Karpas-422 (cell line): Measurements from ENCODE around the gene ANKRD63. TPM values are rescaled to one million over a fixed set of nuclear protein-coding genes. Genes with fewer than 3 reads are reported as not detected.

ENCODE experiments used
- DNase-seq: peaks from one replicate; pipeline ENCODE4 v3.0.0-alpha.2; 2015
- H2AFZ ChIP-seq: fragments of 200-600 bp; sonication (generic); 2 replicates; pipeline ENCODE4 v1.6.1; 2014; ENCODE audit warnings: antibody characterized with exemption, low read length, mixed read lengths
- H3K27ac ChIP-seq: fragments of 200-600 bp; sonication (generic); 2 replicates; pipeline ENCODE4 v1.5.1; 2014; ENCODE audit warnings: mild to moderate bottlenecking, low read length, moderate library complexity
- H3K27me3 ChIP-seq: fragments of 200-600 bp; sonication (generic); 2 replicates; pipeline ENCODE4 v1.6.1; 2014; ENCODE audit warnings: low read length, mixed read lengths
- H3K36me3 ChIP-seq: fragments of 200-600 bp; sonication (generic); 2 replicates; pipeline ENCODE4 v1.6.1; 2014; ENCODE audit warnings: low read length, mixed read lengths; ENCODE audit not compliant: insufficient read depth
- H3K4me1 ChIP-seq: fragments of 200-600 bp; sonication (generic); 2 replicates; pipeline ENCODE4 v1.6.1; 2014; ENCODE audit warnings: mild to moderate bottlenecking, low read length, mixed read lengths
- H3K4me2 ChIP-seq: fragments of 200-600 bp; sonication (generic); 2 replicates; pipeline ENCODE4 v1.6.1; 2014; ENCODE audit warnings: low read length, low read depth, mild to moderate bottlenecking; ENCODE audit not compliant: poor library complexity, severe bottlenecking
- H3K4me3 ChIP-seq: fragments of 200-600 bp; sonication (generic); 2 replicates; pipeline ENCODE4 v1.5.1; 2014; ENCODE audit warnings: mild to moderate bottlenecking, antibody characterized with exemption, low read length, mixed read lengths
- H3K79me2 ChIP-seq: fragments of 200-600 bp; sonication (generic); 2 replicates; pipeline ENCODE4 v1.6.1; 2014; ENCODE audit warnings: mild to moderate bottlenecking, low read length, mixed read lengths
- H3K9ac ChIP-seq: fragments of 200-600 bp; sonication (generic); 2 replicates; pipeline ENCODE4 v1.6.0; 2014; ENCODE audit warnings: low read length
- H3K9me2 ChIP-seq: fragments of 200-600 bp; sonication (generic), shearing (Covaris generic); replicated peaks from 2 replicates; pipeline ENCODE4 v1.6.0; 2014; ENCODE audit warnings: mild to moderate bottlenecking, low read length, moderate library complexity; ENCODE audit not compliant: insufficient read depth
- H3K9me3 ChIP-seq: fragments of 300-700, 200-600 bp; sonication (generic); 2 replicates; pipeline ENCODE4 v1.6.1; 2014; ENCODE audit warnings: low read length, mixed read lengths
- H4K20me1 ChIP-seq: fragments of 200-600 bp; sonication (generic); 2 replicates; pipeline ENCODE4 v1.6.1; 2014; ENCODE audit warnings: mild to moderate bottlenecking, antibody characterized with exemption, low read length, low read depth; ENCODE audit not compliant: insufficient read depth
- total RNA-seq: library from RNA; depleted of rRNA; stranded (reverse); fragments of >200 nt; shearing (Covaris generic); gene quantifications from 2 replicates; pipeline ENCODE4 v1.2.3, GENCODE V29; 2014; ENCODE audit warnings: low replicate concordance

The ANKRD63 gene
- total RNA-seq, 1 experiment from 2014 or later, result not detected

GRCh38 chr15:40290545-40290917 is 7.7 kb upstream of the ANKRD63 start:
- Histone ChIP-seq H3K4me3 (no peak overlapping the region), H3K79me2 (no peaks in the 10 kb centered on the region), H2AFZ (no peak overlapping the region), H3K27ac (no peak overlapping the region), H3K36me3 (no peaks in the 10 kb centered on the region), H3K4me2 (no peak overlapping the region), H3K9me3 (no peaks in the 10 kb centered on the region), H3K4me1 (peaks cover 15% of the 10 kb centered on the region), H3K9me2 (no peaks in the 10 kb centered on the region), H3K27me3 (no peaks in the 10 kb centered on the region), H4K20me1 (no peaks in the 10 kb centered on the region), H3K9ac (no peak overlapping the region)
- DNase-seq, result no peak

- DNase-seq, result no peak
- Histone ChIP-seq H3K9me2 (no peaks in the 10 kb centered on the region), H3K27me3 (no peaks in the 10 kb centered on the region), H2AFZ (no peak overlapping the region), H3K4me3 (no peak overlapping the region), H3K9ac (no peak overlapping the region), H3K36me3 (no peaks in the 10 kb centered on the region), H3K9me3 (no peaks in the 10 kb centered on the region), H3K27ac (no peak overlapping the region), H4K20me1 (no peaks in the 10 kb centered on the region), H3K4me1 (peaks cover 15% of the 10 kb centered on the region), H3K79me2 (no peaks in the 10 kb centered on the region), H3K4me2 (no peak overlapping the region)
Observed at GRCh38 chr15:40289140-40289775, 6.4 kb upstream of the ANKRD63 start.

- Histone ChIP-seq H3K9ac (no peak overlapping the region), H4K20me1 (no peaks in the 10 kb centered on the region), H3K4me3 (no peak overlapping the region), H3K36me3 (no peaks in the 10 kb centered on the region), H3K27ac (no peak overlapping the region), H3K9me2 (no peaks in the 10 kb centered on the region), H3K4me1 (peaks cover 15% of the 10 kb centered on the region), H2AFZ (no peak overlapping the region), H3K27me3 (no peaks in the 10 kb centered on the region), H3K4me2 (no peak overlapping the region), H3K9me3 (no peaks in the 10 kb centered on the region), H3K79me2 (no peaks in the 10 kb centered on the region)
- no peak for DNase-seq
Observed at GRCh38 chr15:40287968-40288367, 5.1 kb upstream of the ANKRD63 start.

GRCh38 chr15:40287505-40287904 is 4.6 kb upstream of the ANKRD63 start:
- DNase-seq, result no peak
- Histone ChIP-seq H3K79me2 (no peaks in the 10 kb centered on the region), H3K36me3 (no peaks in the 10 kb centered on the region)

GRCh38 chr15:40286794-40287193 is 3.9 kb upstream of the ANKRD63 start:
- Histone ChIP-seq H3K27me3 (no peaks in the 10 kb centered on the region), H3K36me3 (no peaks in the 10 kb centered on the region), H3K4me2 (no peak overlapping the region), H3K4me3 (no peak overlapping the region), H3K4me1 (peaks cover 15% of the 10 kb centered on the region), H3K9me2 (no peaks in the 10 kb centered on the region), H3K9ac (no peak overlapping the region), H2AFZ (no peak overlapping the region), H4K20me1 (no peaks in the 10 kb centered on the region), H3K79me2 (no peaks in the 10 kb centered on the region), H3K27ac (no peak overlapping the region), H3K9me3 (no peaks in the 10 kb centered on the region)
- no peak for DNase-seq

More at GRCh38 chr15:40287505-40287904, 4.6 kb upstream of the ANKRD63 start:
- no peaks in the 10 kb centered on the region for H3K27me3 ChIP-seq
- no peaks in the 10 kb centered on the region for H4K20me1 ChIP-seq
- no peak overlapping the region for H3K27ac ChIP-seq
- peaks cover 15% of the 10 kb centered on the region for H3K4me1 ChIP-seq
- H3K4me2 ChIP-seq, result no peak overlapping the region
- no peak overlapping the region for H3K9ac ChIP-seq
- no peak overlapping the region for H3K4me3 ChIP-seq
- H2AFZ ChIP-seq, result no peak overlapping the region
- H3K9me2 ChIP-seq, result no peaks in the 10 kb centered on the region
- H3K9me3 ChIP-seq, result no peaks in the 10 kb centered on the region

GRCh38 chr15:40286061-40286532 is 3.2 kb upstream of the ANKRD63 start:
- Histone ChIP-seq H3K9me3 (no peaks in the 10 kb centered on the region), H3K9ac (no peak overlapping the region), H3K4me1 (peaks cover 15% of the 10 kb centered on the region), H3K9me2 (no peaks in the 10 kb centered on the region), H3K27me3 (no peaks in the 10 kb centered on the region), H2AFZ (no peak overlapping the region), H3K79me2 (no peaks in the 10 kb centered on the region), H3K4me3 (no peak overlapping the region), H3K4me2 (no peak overlapping the region), H4K20me1 (no peaks in the 10 kb centered on the region), H3K36me3 (no peaks in the 10 kb centered on the region), H3K27ac (no peak overlapping the region)
- DNase-seq, result no peak

GRCh38 chr15:40285554-40286011 is 2.7 kb upstream of the ANKRD63 start:
- Histone ChIP-seq H4K20me1 (no peaks in the 10 kb centered on the region), H3K4me1 (peaks cover 15% of the 10 kb centered on the region), H3K27ac (no peak overlapping the region), H3K36me3 (no peaks in the 10 kb centered on the region), H3K9me2 (no peaks in the 10 kb centered on the region), H3K9me3 (no peaks in the 10 kb centered on the region), H3K27me3 (no peaks in the 10 kb centered on the region), H3K79me2 (no peaks in the 10 kb centered on the region), H3K4me3 (no peak overlapping the region), H3K9ac (no peak overlapping the region), H2AFZ (no peak overlapping the region), H3K4me2 (no peak overlapping the region)
- no peak for DNase-seq

GRCh38 chr15:40285151-40285550 is 2.3 kb upstream of the ANKRD63 start:
- peak; percentile 42 for DNase-seq
- Histone ChIP-seq H3K9me3 (no peaks in the 10 kb centered on the region), H2AFZ (no peak overlapping the region), H3K27me3 (no peaks in the 10 kb centered on the region), H3K79me2 (no peaks in the 10 kb centered on the region), H3K27ac (no peak overlapping the region), H3K4me2 (no peak overlapping the region), H3K4me3 (no peak overlapping the region), H3K9me2 (no peaks in the 10 kb centered on the region), H3K36me3 (no peaks in the 10 kb centered on the region), H4K20me1 (no peaks in the 10 kb centered on the region), H3K4me1 (peaks cover 10% of the 10 kb centered on the region), H3K9ac (no peak overlapping the region)
